ENCODE data around the gene CAMK2A.

The CAMK2A gene

DNA sequence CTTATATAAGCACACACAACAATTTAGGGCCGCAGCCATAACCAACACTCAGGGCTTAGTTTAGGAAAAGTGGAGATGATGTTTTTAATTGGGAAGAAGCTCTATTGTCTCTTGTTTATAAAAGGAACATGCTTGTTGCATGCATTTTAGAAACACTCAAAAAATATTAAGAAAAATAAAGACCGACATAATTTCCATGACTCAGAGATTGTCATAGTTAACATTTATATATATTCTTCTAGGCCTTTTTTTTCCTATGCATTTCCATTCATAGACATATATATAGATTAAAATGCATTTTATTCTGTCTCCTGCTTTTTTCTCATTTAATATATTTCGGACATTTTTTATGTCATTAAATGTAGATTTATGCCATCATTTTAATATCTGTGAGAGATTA, 26.7 kb upstream of the CAMK2A start:
- no peak overlapping the region for H3K4me3 ChIP-seq (ENCODE audit: low read depth in 1 of 2, low read length in 2 of 2)
- H3K27me3 ChIP-seq (ENCODE audit: control insufficient read depth in 1 of 2, insufficient read depth in 2 of 2, low read length in 2 of 2): no peaks in the 10 kb centered on the region
- H3K27ac ChIP-seq (ENCODE audit: low read depth, low read length): no peak overlapping the region
- no peaks in the 10 kb centered on the region for H3K36me3 ChIP-seq (ENCODE audit: control insufficient read depth in 1 of 2, insufficient read depth in 2 of 2, low read length in 2 of 2)
- H3K9me3 ChIP-seq (ENCODE audit: control insufficient read depth in 1 of 2, low read length in 2 of 2): no peaks in the 10 kb centered on the region
- H3K9ac ChIP-seq (ENCODE audit: low read depth in 1 of 2, low read length in 2 of 2): no peak overlapping the region
- no peaks in the 10 kb centered on the region for H3K4me1 ChIP-seq (ENCODE audit: control insufficient read depth in 1 of 2, insufficient read depth in 2 of 2, low read length in 2 of 2)

DNA sequence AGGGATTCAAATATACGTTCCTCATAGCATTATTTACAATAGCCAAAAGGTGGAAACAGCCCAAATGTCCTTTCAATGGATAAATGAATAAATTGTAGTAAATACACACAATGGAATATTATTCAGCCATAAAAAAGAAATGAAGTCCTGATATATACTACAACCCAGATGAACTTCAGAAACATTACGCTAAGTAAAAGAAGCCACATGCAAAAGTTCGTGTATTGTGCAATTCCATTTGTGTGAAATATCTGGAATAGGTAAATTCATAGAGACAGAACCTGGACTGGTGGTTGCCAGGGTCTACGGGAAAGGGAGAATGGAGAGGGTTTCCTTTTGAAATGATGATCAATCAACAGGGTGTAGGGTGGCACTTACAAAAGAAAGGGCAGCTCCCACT, 25.7 kb upstream of the CAMK2A start:
- no peak overlapping the region for H3K9ac ChIP-seq (ENCODE audit: low read depth in 1 of 2, low read length in 2 of 2)
- H3K9me3 ChIP-seq (ENCODE audit: control insufficient read depth in 1 of 2, low read length in 2 of 2): no peaks in the 10 kb centered on the region

DNA sequence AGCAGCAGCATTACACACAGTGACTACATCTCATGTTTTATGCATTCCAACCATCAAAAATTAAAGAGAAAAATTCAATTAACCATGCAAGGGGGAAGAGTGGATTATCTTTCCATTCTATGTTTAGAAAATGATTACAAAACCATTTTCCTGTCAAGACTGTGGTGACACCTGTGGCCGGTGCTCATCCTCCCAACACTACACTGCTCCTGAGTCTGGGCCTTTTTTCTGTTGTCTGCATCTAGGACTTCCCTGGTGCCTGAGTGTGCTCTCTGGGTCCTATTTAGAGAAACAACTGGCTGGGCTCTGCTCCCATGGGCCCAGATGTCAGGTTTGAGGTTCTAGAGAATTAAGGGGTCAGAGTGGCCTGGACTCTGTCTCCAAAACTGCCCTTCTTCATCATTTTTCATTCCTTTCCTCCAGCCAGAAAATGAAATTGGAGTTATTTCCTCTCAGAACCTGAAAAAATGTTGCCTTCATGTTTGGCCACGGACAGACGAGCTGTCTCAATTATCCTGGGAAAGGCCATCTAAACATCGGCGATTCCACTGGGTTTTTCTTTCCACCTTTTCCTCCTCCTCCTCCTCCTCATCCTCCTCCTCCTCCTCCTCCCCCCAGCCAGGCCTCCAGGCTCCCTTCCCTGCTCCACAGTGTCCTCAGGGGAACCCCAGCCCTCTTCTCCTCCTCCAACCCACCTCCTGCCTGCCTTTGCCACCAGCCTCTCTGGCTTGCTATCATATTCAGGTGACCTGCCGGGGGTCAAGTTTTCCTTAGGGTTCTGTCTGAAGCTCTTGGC, 24.5 kb upstream of the CAMK2A start:
- no peaks in the 10 kb centered on the region for H3K4me1 ChIP-seq (ENCODE audit: control insufficient read depth in 1 of 2, insufficient read depth in 2 of 2, low read length in 2 of 2)
- H3K27ac ChIP-seq (ENCODE audit: low read depth, low read length): no peak overlapping the region
- H3K9me3 ChIP-seq (ENCODE audit: control insufficient read depth in 1 of 2, low read length in 2 of 2): no peaks in the 10 kb centered on the region
- H3K36me3 ChIP-seq (ENCODE audit: control insufficient read depth in 1 of 2, insufficient read depth in 2 of 2, low read length in 2 of 2): no peaks in the 10 kb centered on the region
- H3K27me3 ChIP-seq (ENCODE audit: control insufficient read depth in 1 of 2, insufficient read depth in 2 of 2, low read length in 2 of 2): no peaks in the 10 kb centered on the region
- no peak overlapping the region for H3K9ac ChIP-seq (ENCODE audit: low read depth in 1 of 2, low read length in 2 of 2)
- H3K4me3 ChIP-seq (ENCODE audit: low read depth in 1 of 2, low read length in 2 of 2): no peak overlapping the region

More for the DNA sequence above, 25.7 kb upstream of the CAMK2A start:
- Histone ChIP-seq H3K4me1 (ENCODE audit: control insufficient read depth in 1 of 2, insufficient read depth in 2 of 2, low read length in 2 of 2) (no peaks in the 10 kb centered on the region), H3K27me3 (ENCODE audit: control insufficient read depth in 1 of 2, insufficient read depth in 2 of 2, low read length in 2 of 2) (no peaks in the 10 kb centered on the region), H3K4me3 (ENCODE audit: low read depth in 1 of 2, low read length in 2 of 2) (no peak overlapping the region), H3K27ac (ENCODE audit: low read depth, low read length) (no peak overlapping the region), H3K36me3 (ENCODE audit: control insufficient read depth in 1 of 2, insufficient read depth in 2 of 2, low read length in 2 of 2) (no peaks in the 10 kb centered on the region)

DNA sequence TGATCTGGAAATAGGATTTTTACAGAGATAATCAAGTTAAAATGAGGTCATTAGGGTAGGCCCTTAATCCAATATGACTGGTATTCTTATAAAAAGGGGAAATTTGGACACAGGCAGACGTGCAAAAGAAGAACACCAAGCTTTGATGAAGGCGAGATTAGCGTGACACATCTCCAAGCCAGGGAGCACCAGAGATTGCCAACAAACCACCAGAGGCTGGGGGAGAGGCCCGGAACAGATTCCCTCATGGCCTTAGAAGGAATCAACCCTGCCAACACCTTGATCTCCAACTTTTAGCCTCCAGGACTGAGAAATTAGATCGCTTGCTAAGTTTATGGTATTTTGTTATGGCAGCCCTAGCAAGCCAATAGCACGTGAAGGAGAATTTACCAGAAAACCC, 23.9 kb upstream of the CAMK2A start:
- H3K27me3 ChIP-seq (ENCODE audit: control insufficient read depth in 1 of 2, insufficient read depth in 2 of 2, low read length in 2 of 2): no peaks in the 10 kb centered on the region
- H3K27ac ChIP-seq (ENCODE audit: low read depth, low read length): no peak overlapping the region
- H3K4me3 ChIP-seq (ENCODE audit: low read depth in 1 of 2, low read length in 2 of 2): no peak overlapping the region
- no peaks in the 10 kb centered on the region for H3K4me1 ChIP-seq (ENCODE audit: control insufficient read depth in 1 of 2, insufficient read depth in 2 of 2, low read length in 2 of 2)
- no peaks in the 10 kb centered on the region for H3K36me3 ChIP-seq (ENCODE audit: control insufficient read depth in 1 of 2, insufficient read depth in 2 of 2, low read length in 2 of 2)
- no peak overlapping the region for H3K9ac ChIP-seq (ENCODE audit: low read depth in 1 of 2, low read length in 2 of 2)
- no peaks in the 10 kb centered on the region for H3K9me3 ChIP-seq (ENCODE audit: control insufficient read depth in 1 of 2, low read length in 2 of 2)

DNA sequence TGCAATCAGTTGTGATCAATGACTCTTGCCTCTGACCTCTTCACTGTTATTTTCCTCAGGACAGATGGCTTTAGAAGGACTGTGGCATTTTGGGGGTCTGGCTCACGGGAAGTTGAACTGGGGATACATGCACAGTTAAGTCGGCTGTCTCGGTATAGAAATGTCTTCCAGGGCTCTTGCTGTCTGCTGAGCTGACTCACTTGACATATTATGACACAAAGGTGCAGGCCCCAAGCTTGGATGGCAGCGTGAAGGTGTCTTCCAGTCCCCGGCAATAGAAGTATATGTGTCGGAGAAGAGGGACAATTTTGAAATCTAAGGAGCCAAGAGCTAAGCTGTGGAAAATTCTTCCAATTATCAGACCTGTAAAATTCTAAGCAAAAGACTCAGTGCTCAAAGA, 22.9 kb upstream of the CAMK2A start:
- Histone ChIP-seq H3K4me1 (ENCODE audit: control insufficient read depth in 1 of 2, insufficient read depth in 2 of 2, low read length in 2 of 2) (no peaks in the 10 kb centered on the region), H3K27me3 (ENCODE audit: control insufficient read depth in 1 of 2, insufficient read depth in 2 of 2, low read length in 2 of 2) (no peaks in the 10 kb centered on the region), H3K9me3 (ENCODE audit: control insufficient read depth in 1 of 2, low read length in 2 of 2) (no peaks in the 10 kb centered on the region), H3K27ac (ENCODE audit: low read depth, low read length) (no peak overlapping the region), H3K4me3 (ENCODE audit: low read depth in 1 of 2, low read length in 2 of 2) (no peak overlapping the region), H3K9ac (ENCODE audit: low read depth in 1 of 2, low read length in 2 of 2) (no peak overlapping the region), H3K36me3 (ENCODE audit: control insufficient read depth in 1 of 2, insufficient read depth in 2 of 2, low read length in 2 of 2) (no peaks in the 10 kb centered on the region)

DNA sequence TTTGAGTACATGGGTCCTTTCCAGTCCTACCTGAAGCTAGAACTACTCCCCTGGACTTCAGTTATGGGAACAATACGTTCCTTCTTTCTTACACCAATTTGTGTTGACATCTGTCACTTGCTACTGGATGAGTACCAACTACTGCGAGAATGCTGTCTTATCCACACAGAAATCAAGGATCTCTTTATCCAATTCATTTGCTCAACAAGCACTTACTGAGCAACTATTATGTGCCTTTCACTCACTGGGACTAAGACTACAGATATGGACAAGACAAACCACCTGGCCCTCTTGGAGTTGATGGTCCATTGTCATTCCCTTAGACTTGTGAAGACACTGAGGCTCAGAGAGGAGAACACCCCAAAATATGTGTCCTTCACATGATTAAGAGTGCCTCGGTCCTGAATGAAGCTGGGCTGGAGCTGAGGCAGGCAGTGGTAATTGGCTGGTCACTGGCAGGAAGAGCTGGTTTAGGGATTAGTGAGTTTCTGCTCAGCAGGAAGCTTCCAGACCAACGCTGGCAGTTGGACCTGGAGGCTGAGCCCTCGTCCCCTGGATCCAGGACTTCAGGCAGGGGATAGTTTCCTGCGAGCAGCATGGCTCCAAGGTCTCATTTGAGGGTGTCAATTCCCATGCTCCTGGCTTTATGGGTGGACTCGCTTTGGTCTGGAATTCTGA, 21.6 kb upstream of the CAMK2A start:
- no peaks in the 10 kb centered on the region for H3K9me3 ChIP-seq (ENCODE audit: control insufficient read depth in 1 of 2, low read length in 2 of 2)
- H3K36me3 ChIP-seq (ENCODE audit: control insufficient read depth in 1 of 2, insufficient read depth in 2 of 2, low read length in 2 of 2): no peaks in the 10 kb centered on the region
- H3K27me3 ChIP-seq (ENCODE audit: control insufficient read depth in 1 of 2, insufficient read depth in 2 of 2, low read length in 2 of 2): no peaks in the 10 kb centered on the region
- H3K27ac ChIP-seq (ENCODE audit: low read depth, low read length): no peak overlapping the region
- H3K4me1 ChIP-seq (ENCODE audit: control insufficient read depth in 1 of 2, insufficient read depth in 2 of 2, low read length in 2 of 2): no peaks in the 10 kb centered on the region
- H3K9ac ChIP-seq (ENCODE audit: low read depth in 1 of 2, low read length in 2 of 2): no peak overlapping the region
- H3K4me3 ChIP-seq (ENCODE audit: low read depth in 1 of 2, low read length in 2 of 2): no peak overlapping the region

DNA sequence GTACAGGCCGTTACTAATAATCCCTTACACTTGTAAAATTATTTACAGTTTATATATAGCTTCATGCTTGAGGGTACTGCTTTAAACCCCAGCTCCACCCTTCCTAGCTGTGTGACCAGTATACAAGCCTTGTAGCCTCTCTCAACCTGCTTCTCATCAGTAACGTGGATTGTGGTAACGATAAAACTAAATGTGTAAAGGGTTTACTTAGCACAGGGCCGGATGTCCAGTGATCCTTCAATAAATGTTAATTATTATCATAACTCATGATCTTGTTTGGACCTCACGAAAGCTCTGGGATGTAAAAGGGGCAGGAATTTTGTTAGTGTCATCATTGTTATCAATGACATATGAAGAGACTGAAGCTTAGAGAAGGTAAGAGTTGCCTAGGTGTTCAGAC, 20.7 kb upstream of the CAMK2A start:
- Histone ChIP-seq H3K4me1 (ENCODE audit: control insufficient read depth in 1 of 2, insufficient read depth in 2 of 2, low read length in 2 of 2) (peaks cover 0 to 3% of the 10 kb centered on the region in 2 donors), H3K36me3 (ENCODE audit: control insufficient read depth in 1 of 2, insufficient read depth in 2 of 2, low read length in 2 of 2) (no peaks in the 10 kb centered on the region), H3K27me3 (ENCODE audit: control insufficient read depth in 1 of 2, insufficient read depth in 2 of 2, low read length in 2 of 2) (no peaks in the 10 kb centered on the region), H3K9me3 (ENCODE audit: control insufficient read depth in 1 of 2, low read length in 2 of 2) (no peaks in the 10 kb centered on the region), H3K4me3 (ENCODE audit: low read depth in 1 of 2, low read length in 2 of 2) (no peak overlapping the region), H3K27ac (ENCODE audit: low read depth, low read length) (no peak overlapping the region), H3K9ac (ENCODE audit: low read depth in 1 of 2, low read length in 2 of 2) (no peak overlapping the region)

DNA sequence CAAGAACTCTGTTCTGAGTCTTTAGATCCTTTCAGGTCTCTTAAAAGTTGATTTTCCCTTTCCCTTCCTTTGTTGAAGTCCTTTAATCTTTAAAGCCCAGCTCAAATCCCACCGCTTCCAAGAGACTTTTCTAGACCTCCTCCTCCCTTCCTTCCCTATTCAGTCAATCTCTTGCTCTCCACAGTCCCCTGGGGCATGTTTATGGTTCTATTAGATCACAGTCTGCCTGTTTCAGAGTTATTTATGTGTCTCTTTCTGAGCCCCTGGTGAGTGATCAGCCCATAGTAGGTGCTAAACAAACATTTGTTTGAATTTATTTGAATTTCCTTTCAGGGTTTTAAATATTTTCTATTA, 20.3 kb upstream of the CAMK2A start:
- no peak overlapping the region for H3K4me3 ChIP-seq (ENCODE audit: low read depth in 1 of 2, low read length in 2 of 2)
- H3K9me3 ChIP-seq (ENCODE audit: control insufficient read depth in 1 of 2, low read length in 2 of 2): no peaks in the 10 kb centered on the region
- no peak overlapping the region for H3K27ac ChIP-seq (ENCODE audit: low read depth, low read length)
- no peak overlapping the region for H3K9ac ChIP-seq (ENCODE audit: low read depth in 1 of 2, low read length in 2 of 2)
- H3K4me1 ChIP-seq (ENCODE audit: control insufficient read depth in 1 of 2, insufficient read depth in 2 of 2, low read length in 2 of 2): peaks cover 0 to 3% of the 10 kb centered on the region in 2 donors
- H3K36me3 ChIP-seq (ENCODE audit: control insufficient read depth in 1 of 2, insufficient read depth in 2 of 2, low read length in 2 of 2): no peaks in the 10 kb centered on the region
- H3K27me3 ChIP-seq (ENCODE audit: control insufficient read depth in 1 of 2, insufficient read depth in 2 of 2, low read length in 2 of 2): no peaks in the 10 kb centered on the region

DNA sequence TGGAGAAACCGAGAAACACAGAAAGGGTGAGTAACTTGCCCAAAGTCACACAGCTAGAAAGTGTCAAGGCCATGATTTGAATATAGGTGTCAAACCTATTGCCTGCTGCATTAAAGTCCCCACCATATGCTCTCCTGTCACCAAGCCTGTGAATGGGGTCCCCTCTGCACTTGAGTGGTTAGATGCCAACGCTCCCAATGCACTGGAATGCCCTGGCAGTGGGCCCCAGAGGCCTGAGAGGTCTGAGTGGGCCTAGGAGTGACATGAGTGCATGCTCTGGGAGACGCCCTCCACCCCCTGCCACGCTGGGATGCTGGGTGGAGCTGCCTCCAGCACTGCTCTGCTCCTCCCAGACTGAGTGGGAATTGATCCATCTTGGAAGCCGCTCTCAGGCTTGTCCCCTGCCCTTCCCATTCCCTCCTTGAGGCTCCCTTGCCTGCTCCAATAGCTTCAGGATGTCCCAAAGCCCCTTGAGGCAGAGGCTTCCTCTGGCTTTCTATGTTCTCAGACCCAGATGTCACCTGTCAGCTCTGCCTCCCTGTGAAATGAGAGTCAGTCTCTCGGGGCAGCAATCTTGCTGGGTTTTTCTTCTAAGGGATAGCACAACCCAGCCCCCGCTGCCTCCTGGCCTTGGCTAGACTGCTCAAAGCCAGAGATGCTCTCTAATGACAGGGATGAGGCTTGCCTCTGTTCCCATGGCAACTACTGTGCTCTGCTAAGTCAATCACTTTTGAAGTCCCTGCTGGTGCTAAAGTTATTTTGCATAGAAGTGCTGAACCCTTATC, 19.7 kb upstream of the CAMK2A start:
- Histone ChIP-seq H3K4me1 (ENCODE audit: control insufficient read depth in 1 of 2, insufficient read depth in 2 of 2, low read length in 2 of 2) (peaks cover 0 to 3% of the 10 kb centered on the region in 2 donors), H3K36me3 (ENCODE audit: control insufficient read depth in 1 of 2, insufficient read depth in 2 of 2, low read length in 2 of 2) (no peaks in the 10 kb centered on the region), H3K27me3 (ENCODE audit: control insufficient read depth in 1 of 2, insufficient read depth in 2 of 2, low read length in 2 of 2) (no peaks in the 10 kb centered on the region), H3K9ac (ENCODE audit: low read depth in 1 of 2, low read length in 2 of 2) (no peak overlapping the region), H3K9me3 (ENCODE audit: control insufficient read depth in 1 of 2, low read length in 2 of 2) (no peaks in the 10 kb centered on the region), H3K27ac (ENCODE audit: low read depth, low read length) (no peak overlapping the region), H3K4me3 (ENCODE audit: low read depth in 1 of 2, low read length in 2 of 2) (no peak overlapping the region)

Measured in duodenal mucosa (tissue), 2 donors.